GM21360 (cell line): ENCODE measurements around the gene TCERG1L.

Experiments
- ATAC-seq: cut with Tn5 transposase; IDR thresholded peaks from one replicate; pipeline ENCODE4 v1.9.1; 2021; ENCODE audit warnings: mild to moderate bottlenecking, moderate library complexity; ENCODE audit not compliant: unreplicated experiment

TCERG1L gene

GRCh38 chr10:131131726-131132591 lies 179.6 kb downstream of the TCERG1L start:
- no peak for ATAC-seq

- ATAC-seq, result no peak
Observed at GRCh38 chr10:131130025-131130424, 181.5 kb downstream of the TCERG1L start.

GRCh38 chr10:131129544-131129943 lies 182.0 kb downstream of the TCERG1L start:
- no peak for ATAC-seq

- ATAC-seq, result no peak
Observed at GRCh38 chr10:131128731-131129130, 182.8 kb downstream of the TCERG1L start.

DNA sequence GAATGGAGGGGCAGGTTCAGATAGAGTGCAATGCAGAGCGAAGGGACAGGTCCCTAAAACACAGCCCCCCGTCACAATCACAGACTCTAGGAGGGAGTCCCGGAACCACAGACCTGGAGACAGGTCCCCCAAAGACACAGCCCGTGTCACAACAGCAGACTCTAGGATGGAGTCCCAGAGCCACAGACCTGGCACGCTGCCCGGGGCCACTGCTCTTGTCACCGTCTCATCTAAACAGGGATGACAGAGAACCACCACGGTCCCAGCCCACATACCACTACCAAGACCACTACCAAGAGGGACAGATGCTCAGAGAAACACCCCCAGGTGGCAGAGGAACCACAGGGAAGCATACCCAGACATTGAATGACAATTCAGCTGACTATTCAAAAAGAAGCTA lies 183.9 kb downstream of the TCERG1L start:
- ATAC-seq, result no peak

DNA sequence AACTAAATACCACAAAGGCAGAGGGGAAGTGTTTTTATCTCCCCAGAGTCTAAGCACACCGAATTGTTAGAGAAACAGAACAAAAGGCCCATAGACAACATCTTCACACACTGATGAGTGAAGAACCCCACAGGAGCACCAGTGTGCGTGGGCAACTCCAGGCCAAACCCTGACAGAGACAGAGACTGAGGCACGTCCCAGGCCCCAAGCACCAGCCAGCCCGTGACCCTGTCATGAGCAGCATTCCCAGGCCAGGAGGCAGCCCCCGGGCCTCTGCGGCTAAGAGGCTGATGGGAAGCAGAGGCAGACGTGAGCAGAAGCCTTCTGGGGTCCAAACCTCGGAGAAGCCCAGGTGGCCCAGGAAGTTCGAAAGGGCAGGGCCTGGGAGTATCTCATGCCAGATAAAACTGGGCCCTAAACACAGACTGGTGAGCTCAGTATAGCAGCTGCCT lies 184.4 kb downstream of the TCERG1L start:
- ATAC-seq, result no peak

DNA sequence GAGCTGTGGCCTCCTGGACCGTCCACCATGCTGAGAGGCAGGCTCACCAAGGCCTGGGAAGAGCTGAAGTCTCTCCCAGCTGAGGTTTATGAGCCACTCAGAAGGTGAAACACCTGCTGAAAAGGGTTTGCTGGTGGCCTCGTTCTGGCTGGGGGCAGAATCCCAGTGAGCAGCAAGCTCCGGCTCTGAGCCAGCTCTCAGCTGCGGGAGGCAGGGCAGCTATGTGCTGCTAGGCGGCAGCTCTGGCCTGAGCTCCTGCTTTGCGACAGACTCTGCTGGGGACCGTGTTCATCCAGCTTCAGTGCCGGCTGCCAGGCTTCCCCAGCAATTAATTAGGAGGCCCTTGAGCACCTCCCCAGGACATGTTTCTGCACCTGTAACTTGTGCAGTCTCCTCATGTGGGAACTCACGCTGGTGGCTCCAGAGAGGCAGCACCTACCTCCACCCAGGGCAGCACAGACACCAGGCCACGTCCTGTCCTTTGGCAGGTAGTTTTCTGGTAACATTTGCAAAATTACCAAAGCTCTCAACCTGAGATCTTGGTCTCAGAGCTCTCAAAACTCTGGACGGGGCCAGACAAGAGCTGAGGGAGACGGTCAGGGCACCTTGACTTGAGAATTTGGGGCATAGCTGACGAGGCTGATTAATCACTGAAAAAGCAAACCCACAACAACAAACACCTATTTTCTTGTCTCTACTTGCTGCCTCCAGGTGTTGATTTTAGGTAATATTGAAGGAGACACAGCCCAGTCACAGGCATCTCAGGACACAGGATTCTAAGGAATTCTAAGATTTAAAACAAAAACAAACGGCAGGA lies 185.0 kb downstream of the TCERG1L start:
- no peak for ATAC-seq

DNA sequence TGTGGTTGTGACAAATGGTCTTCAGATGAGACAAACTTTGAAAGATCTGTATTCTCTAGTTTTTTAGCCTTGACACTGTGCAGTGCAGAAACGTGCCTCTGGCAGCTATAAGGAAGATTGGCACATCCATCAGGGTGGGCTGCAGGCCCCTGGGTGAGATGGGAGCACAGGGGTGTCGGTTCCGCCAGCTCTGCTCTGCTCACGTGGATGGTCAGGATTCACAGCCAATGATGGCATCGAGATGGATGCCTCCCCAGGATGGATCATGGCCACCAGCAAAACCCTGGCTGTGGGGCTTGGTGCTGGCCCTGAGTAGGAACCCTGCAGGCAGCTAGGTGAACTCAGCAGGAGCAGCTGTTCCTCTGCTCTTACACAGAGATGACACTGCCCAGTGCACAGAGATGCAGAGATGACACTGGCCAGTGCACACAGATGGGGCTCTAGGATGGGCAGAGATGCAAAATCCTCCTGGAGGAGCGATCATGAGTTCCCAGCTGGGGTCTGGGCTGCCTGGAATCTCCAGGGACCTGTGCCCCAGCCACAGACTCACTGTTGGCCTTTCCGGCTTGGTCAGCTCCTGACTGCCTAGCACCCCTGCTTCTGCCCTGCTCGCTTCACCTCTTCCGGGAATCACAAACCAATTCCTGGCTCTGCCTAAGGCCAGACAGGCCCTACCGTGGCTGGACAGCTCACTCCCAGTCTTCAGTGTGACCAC lies 185.9 kb downstream of the TCERG1L start:
- ATAC-seq, result no peak

- ATAC-seq, result no peak
Observed at GRCh38 chr10:131124945-131125344, 186.6 kb downstream of the TCERG1L start.

DNA sequence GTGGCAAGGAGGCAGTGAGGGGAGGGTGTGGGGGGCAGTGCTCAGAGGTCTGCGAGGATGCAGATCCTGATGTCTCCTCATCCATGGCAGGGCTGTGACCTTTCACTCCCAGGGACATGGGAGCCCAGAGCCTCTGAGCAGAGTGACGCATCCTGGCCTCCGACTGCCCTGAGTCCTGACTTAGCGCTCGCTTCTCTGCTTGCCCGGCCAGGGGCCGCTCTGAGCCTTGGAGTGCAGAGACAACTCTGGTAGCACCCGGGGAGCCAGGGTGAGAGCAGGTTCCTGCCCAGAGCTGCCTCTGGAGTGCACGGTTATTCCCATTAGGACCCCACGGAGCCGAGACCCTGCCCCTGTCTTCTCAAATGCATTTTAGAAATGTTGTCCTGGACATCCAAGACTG lies 188.0 kb downstream of the TCERG1L start:
- ATAC-seq, result no peak

DNA sequence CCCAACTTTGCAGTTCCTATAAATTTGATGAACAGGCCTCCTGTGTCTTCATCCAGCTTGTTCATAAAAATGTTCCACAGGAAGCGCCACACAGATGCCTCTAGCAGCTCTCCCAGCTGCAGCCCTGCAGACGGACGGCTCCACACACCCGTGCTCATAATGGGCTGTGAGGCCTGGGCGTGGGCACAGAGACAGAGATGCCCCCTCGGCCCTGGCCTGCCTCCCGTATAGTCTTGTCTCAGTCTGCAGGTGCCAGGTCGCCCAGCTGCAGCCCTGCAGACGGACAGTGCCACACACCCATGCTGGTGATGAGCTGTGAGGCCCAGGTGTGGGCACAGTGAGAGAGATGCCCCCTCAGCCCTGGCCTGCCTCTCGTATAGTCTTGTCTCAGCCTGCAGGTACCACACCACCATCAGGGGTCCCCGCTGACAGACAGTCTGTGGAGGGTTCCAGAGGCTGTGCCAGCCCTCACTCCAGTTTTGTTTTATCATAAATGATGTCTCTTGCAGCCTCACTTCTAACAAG lies 189.9 kb downstream of the TCERG1L start:
- no peak for ATAC-seq

DNA sequence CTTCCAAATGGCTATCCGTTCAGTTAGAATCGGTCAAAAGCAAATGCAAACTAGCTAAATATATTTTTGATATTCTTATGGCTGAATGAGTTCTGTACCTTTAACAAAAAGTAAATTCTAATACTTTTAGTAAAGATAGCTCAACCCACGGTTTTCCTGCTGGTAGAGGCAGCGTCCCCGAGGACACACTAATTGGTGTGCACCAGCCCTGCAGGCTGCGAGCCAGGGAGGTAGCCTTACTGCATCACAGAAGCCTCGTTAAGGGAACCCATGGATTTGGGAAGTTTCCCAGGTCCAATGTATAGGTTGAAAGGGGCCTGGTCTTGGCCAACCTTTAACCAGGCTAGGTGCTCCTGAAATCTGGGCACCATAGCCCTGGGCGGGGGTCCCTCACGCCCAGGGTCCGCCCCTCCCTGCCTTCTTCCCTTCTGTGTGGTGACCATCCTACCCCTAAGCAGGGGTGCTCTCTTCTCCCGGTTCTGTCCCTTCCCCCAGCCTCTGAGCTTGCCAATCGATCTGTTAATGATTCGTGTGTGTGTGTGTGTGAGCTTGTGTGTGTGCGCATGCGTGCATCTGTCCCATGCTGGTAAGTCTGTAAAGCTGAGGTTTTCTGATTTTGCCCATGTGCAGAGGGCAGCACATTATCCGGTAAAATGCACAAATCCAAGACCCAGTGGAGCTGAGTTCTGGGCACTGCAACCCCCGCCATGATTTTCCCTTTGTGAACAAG lies 191.7 kb downstream of the TCERG1L start:
- no peak for ATAC-seq

GRCh38 chr10:131117416-131118212 lies 193.9 kb downstream of the TCERG1L start:
- ATAC-seq, result no peak

GRCh38 chr10:131116991-131117375 lies 194.5 kb downstream of the TCERG1L start:
- no peak for ATAC-seq

DNA sequence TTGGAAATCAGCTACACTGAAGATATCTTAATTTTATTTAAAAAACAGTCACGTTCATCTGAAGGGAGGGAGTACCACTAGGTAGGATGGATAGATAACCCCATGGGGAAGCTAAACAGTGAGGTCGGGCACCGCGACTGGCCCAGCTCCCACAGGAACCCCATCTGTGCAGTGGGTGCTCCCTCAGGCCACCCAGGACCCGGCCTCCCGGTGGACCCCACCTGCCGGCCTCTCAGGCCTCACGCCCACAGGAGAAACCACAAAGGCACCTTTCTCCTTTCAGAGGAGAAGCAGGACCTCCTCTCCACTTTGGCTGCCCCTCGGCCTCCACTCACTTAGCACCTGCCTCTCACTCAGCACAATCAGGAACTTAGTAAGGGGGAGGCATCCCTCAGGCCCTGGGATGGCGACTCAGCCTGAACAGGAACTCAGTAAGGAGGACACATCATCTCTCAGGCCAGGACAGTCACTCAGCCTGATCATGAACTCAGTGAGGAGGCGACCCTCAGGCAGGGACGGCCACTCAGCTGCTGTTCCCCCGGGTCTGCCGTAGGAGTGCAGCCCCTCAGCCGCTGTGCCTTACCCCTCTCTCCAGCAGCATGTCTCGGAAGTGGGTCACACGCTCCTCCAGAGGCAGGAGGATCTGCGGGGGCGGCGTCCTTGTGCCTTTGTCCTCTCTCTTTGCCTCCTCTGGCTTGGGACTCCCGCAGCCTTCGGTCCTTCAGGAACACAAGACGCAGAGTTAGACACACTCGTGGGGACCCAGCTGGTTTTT lies 195.1 kb downstream of the TCERG1L start:
- no peak for ATAC-seq

DNA sequence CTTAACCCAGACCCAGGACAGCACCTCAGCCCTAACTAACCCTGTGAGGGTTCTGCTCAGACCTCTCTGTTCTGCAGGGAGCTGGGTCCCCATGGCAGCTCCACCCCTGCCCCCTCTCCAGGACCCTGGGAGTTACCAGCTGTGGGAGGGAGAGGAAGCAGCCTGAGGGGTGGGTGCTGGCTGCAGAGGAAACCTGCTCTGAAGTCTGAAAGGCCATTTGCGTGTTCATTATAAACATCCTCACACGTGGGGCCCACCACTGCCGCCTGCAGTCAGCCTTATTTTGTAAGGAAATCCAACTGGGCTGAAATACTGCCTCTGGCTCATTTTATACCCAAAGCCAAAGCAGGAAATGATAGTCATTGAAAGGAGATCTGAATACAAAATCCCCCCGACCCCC lies 195.7 kb downstream of the TCERG1L start:
- no peak for ATAC-seq

DNA sequence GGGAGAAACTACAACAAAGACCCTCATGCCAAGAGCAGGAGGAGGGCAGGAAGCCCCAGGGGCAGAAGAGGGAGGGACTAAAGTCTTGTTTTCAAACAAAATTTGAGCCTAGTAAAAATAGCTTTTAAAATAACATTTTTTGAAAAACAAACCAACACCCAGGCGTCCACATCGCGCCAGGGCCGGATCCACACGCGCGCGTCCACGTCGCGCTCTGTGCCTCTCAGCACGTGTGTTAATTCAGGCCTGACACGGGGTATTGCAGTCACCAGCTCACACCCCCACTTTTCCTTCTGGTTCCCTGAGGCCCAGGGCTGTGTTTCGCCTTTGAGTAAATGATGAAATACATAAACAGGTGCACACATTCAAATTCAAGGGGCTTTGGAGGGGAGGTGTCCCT lies 196.2 kb downstream of the TCERG1L start:
- no peak for ATAC-seq

GRCh38 chr10:131114846-131115245 lies 196.7 kb downstream of the TCERG1L start:
- no peak for ATAC-seq
